HepG2 (cell line): ENCODE results near the gene DEDD2. TPM values are rescaled to one million over a fixed set of nuclear protein-coding genes. Genes with fewer than 3 reads are reported as not detected.
"Not testable (repeated sequence)": the region's sequence is repeated elsewhere in the genome, so short reads cannot be mapped to it uniquely, and the experiment has no call there.

Experiments used
- ATAC-seq: fragments of 200-7000 bp; cut with Tn5 transposase; 3 replicates; pipeline ENCODE4 v1.9.1; 2020; ENCODE audit warnings: mild to moderate bottlenecking, moderate library complexity
- BruUV-seq: library from RNA; stranded (reverse); fragments of 400-500 nt; replicated peaks from 2 replicates; lab custom pipeline; 2021; lab: Mats Ljungman, UMichigan
- CTCF ChIA-PET: fragments of 300-600 bp; formaldehyde crosslinking; extraction: SDS; loops from one replicate; lab custom pipeline; 2021; ENCODE audit warnings: low total read pairs, inconsistent platforms, low intra/inter-chr PET ratio; lab: Yijun Ruan, JAX
- POLR2A ChIA-PET: fragments of 350-600 bp; sonication (Branson Sonifier 250); formaldehyde crosslinking; loops from one replicate; lab custom pipeline; 2020; ENCODE audit warnings: antibody characterized with exemption, inconsistent platforms; lab: Yijun Ruan, JAX
- DNase-seq: peaks from one replicate; pipeline ENCODE4 v3.0.0-alpha.2; 2015; ENCODE audit warnings: low spot score
- FAIRE-seq: peaks from 3 replicates; lab custom pipeline; 2011; peaks lifted over from hg19 to GRCh38; lab: Jason Lieb, UNC
- H2AFZ ChIP-seq: one replicate; pipeline ENCODE4 v1.6.1; 2011; ENCODE audit warnings: low read length, inconsistent platforms
- H3K27ac ChIP-seq: fragments of 300-600 bp; 3 replicates; pipeline ENCODE4 v1.8.0; 2011; ENCODE audit warnings: mixed run types, mild to moderate bottlenecking, mixed read lengths, low read length, inconsistent platforms; ENCODE audit not compliant: insufficient read depth; ENCODE audit errors: extremely low read length
- H3K27me3 ChIP-seq, 2 experiments: fragments of 200-600 bp in 1 of 2; 2 replicates in 1 of 2; 3 replicates in 1 of 2; pipeline versions ENCODE4 v1.6.0 to v1.8.0; 2011; ENCODE audit warnings: low read length in 2 of 2, mild to moderate bottlenecking in 2 of 2, moderate library complexity in 2 of 2, inconsistent platforms in 1 of 2; ENCODE audit not compliant: insufficient read depth in 2 of 2, control insufficient read depth in 1 of 2
- H3K36me3 ChIP-seq, 2 experiments: fragments of 200-600 bp in 1 of 2; replicated peaks in 1 of 2; 2 replicates in 1 of 2; 3 replicates in 1 of 2; pipeline versions ENCODE4 v1.5.1 to v1.8.0; 2011; ENCODE audit warnings: low read length in 2 of 2, inconsistent platforms in 1 of 2; ENCODE audit not compliant: insufficient read depth in 2 of 2, control insufficient read depth in 1 of 2
- H3K4me1 ChIP-seq: 2 replicates; pipeline ENCODE4 v1.5.1; 2012; ENCODE audit warnings: low read length, inconsistent platforms; ENCODE audit not compliant: insufficient read depth
- H3K4me2 ChIP-seq: 2 replicates; pipeline ENCODE4 v1.6.0; 2011; ENCODE audit warnings: low read depth, low read length, inconsistent platforms
- H3K4me3 ChIP-seq, 3 experiments: fragments of 200-600 bp in 1 of 3; sonication (generic), shearing (Covaris generic) in 1 of 3; replicated peaks in 1 of 3; 2 replicates each; pipeline ENCODE4 v1.5.1; 2011 to 2016; ENCODE audit warnings: low read length in 3 of 3, inconsistent platforms in 2 of 3, low read depth in 2 of 3, mild to moderate bottlenecking in 2 of 3, control low read depth in 1 of 3, mixed read lengths in 1 of 3; ENCODE audit not compliant: insufficient read depth in 1 of 3
- H3K79me2 ChIP-seq: one replicate; pipeline ENCODE4 v1.6.1; 2011; ENCODE audit warnings: low read length, inconsistent platforms; ENCODE audit not compliant: insufficient read depth
- H3K9ac ChIP-seq: 2 replicates; pipeline ENCODE4 v1.6.0; 2011; ENCODE audit warnings: mild to moderate bottlenecking, low read depth, low read length, inconsistent platforms; ENCODE audit not compliant: insufficient read depth
- H3K9me3 ChIP-seq: 2 replicates; pipeline ENCODE4 v1.5.1; 2012; ENCODE audit warnings: mild to moderate bottlenecking, low read length
- H4K20me1 ChIP-seq: 2 replicates; pipeline ENCODE4 v1.6.0; 2011; ENCODE audit warnings: inconsistent platforms, mild to moderate bottlenecking, low read length, moderate library complexity; ENCODE audit not compliant: insufficient read depth
- ATM ChIP-seq: fragments of 450-650 bp; IDR thresholded peaks from 2 replicates; pipeline ENCODE4 v1.7.1; 2017; ENCODE audit warnings: mild to moderate bottlenecking, borderline replicate concordance
- CREM ChIP-seq, 2 experiments: sonication (generic) in 1 of 2; formaldehyde crosslinking in 1 of 2; IDR thresholded peaks; 2 replicates each; pipeline versions ENCODE4 v1.4.0 to v1.6.1; 2016 to 2020; ENCODE audit warnings: antibody characterized with exemption in 1 of 2, mild to moderate bottlenecking in 1 of 2, missing genetic modification reagents in 1 of 2
- HNF4G ChIP-seq, 2 experiments: sonication (generic) in 1 of 2; formaldehyde crosslinking in 1 of 2; IDR thresholded peaks; 2 replicates each; pipeline versions ENCODE4 v1.4.0 to v1.6.1; 2011 to 2020; ENCODE audit warnings: borderline replicate concordance in 2 of 2, low read depth in 2 of 2, mild to moderate bottlenecking in 2 of 2, low read length in 1 of 2, missing genetic modification reagents in 1 of 2, moderate library complexity in 1 of 2
- HOXD1 ChIP-seq: sonication (generic); formaldehyde crosslinking; IDR thresholded peaks from 2 replicates; pipeline ENCODE4 v1.5.0; 2020; ENCODE audit warnings: missing genetic modification reagents
- MEIS2 ChIP-seq: sonication (generic); formaldehyde crosslinking; IDR thresholded peaks from 2 replicates; pipeline ENCODE4 v1.9.0; 2021; ENCODE audit warnings: mild to moderate bottlenecking, missing genetic modification reagents
- NAIF1 ChIP-seq: sonication (generic); formaldehyde crosslinking; IDR thresholded peaks from 2 replicates; pipeline ENCODE4 v1.5.0; 2020; ENCODE audit warnings: mild to moderate bottlenecking, missing genetic modification reagents, borderline replicate concordance
- SYNCRIP ChIP-seq: fragments of 200-400 bp; formaldehyde crosslinking; IDR thresholded peaks from 2 replicates; pipeline ENCODE4 v1.6.1; 2018; ENCODE audit warnings: mild to moderate bottlenecking, low read depth, low read length; ENCODE audit not compliant: insufficient read depth
- ZNF121 ChIP-seq: sonication (generic); formaldehyde crosslinking; IDR thresholded peaks from 2 replicates; pipeline ENCODE4 v1.5.0; 2020; ENCODE audit warnings: mild to moderate bottlenecking, missing genetic modification reagents
- ZNF460 ChIP-seq: sonication (generic); formaldehyde crosslinking; IDR thresholded peaks from 2 replicates; pipeline ENCODE4 v1.5.1; 2020; ENCODE audit warnings: missing genetic modification reagents, mild to moderate bottlenecking, borderline replicate concordance
- ZNF777 ChIP-seq: sonication (generic); formaldehyde crosslinking; IDR thresholded peaks from 2 replicates; pipeline ENCODE4 v1.4.0; 2020; ENCODE audit warnings: missing genetic modification reagents
- ZSCAN25 ChIP-seq: sonication (generic); formaldehyde crosslinking; IDR thresholded peaks from 2 replicates; pipeline ENCODE4 v1.8.0; 2022; ENCODE audit warnings: mild to moderate bottlenecking, missing genetic modification reagents
- WGBS: methylation state at CpG from one replicate; pipeline ENCODE4 v1.1.6; 2017; ENCODE audit warnings: low lambda C conversion rate; 5-methylcytosine and 5-hydroxymethylcytosine counted together
- in situ Hi-C: cut with HindIII; loops from 2 replicates; pipeline ENCODE4 v1.10.0; 2017; ENCODE audit warnings: low pct_unique_long_range_greater_than_20kb; ENCODE audit not compliant: extremely low pct_ligation_motif_present
- intact Hi-C: fragments of 100-400 bp; cut with micrococcal nuclease; formaldehyde crosslinking; loops from one replicate; pipeline ENCODE4 v1.10.0; 2022; ENCODE audit not compliant: unreplicated experiment
- polyA plus RNA-seq, 8 experiments: library from polyadenylated mRNA; depleted of rRNA in 3 of 8; stranded (reverse) in 7 of 8; unstranded in 1 of 8; fragments of >200 nt; fragmentation: Illumina TruSeq in 4 of 8; extraction: Trizol in 4 of 8; gene quantifications; 2 replicates each; pipeline versions ENCODE4 v1.2.1 to v1.2.3, GENCODE V29; 2011 to 2016; ENCODE audit warnings: low read depth in 4 of 8, missing spikeins in 1 of 8, mixed read lengths in 1 of 8; ENCODE audit not compliant: insufficient read depth in 1 of 8
- total RNA-seq, 5 experiments: library from RNA; depleted of rRNA; stranded (reverse); fragments of >200 nt; fragmentation: Illumina TruSeq; extraction: Trizol; gene quantifications; 2 replicates each; pipeline ENCODE4 v1.2.3, GENCODE V29; 2016; ENCODE audit warnings: low read depth in 1 of 5
- TF ChIP-seq, protein P1 (sequence below): sonication (generic); formaldehyde crosslinking; IDR thresholded peaks from 2 replicates; pipeline ENCODE4 v1.5.0; 2020; ENCODE audit warnings: missing genetic modification reagents
- TF ChIP-seq, protein P2 (sequence below): sonication (generic); formaldehyde crosslinking; IDR thresholded peaks from 2 replicates; pipeline ENCODE4 v1.4.0; 2020; ENCODE audit warnings: missing genetic modification reagents

DEDD2 gene
- total and polyA plus RNA-seq, 2 of the 13 experiments (the other 11 are each of a cell fraction or from before 2014, with no cell fraction given) = 19.2 to 24.7 TPM

DNA sequence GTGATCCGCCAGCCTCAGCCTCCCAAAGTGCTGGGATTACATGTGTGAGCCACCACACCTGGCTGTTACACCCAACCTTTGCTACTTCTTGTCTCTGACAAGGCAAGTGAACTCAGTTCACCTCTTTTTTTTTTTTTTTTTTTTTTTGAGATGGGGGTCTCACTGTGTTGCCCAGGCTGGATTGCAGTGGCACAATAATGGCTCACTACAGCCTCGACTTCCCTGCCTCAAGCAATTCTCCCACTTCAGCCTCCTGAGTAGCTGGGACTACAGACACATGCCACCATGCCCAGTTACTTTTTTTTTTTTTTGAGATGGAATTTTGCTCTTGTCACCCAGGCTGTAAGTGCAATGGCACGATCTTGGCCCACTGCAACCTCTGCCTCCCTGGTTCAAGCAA, 40.4 kb upstream of the DEDD2 start:
- CTCF ChIA-PET, in situ Hi-C loops: not testable (repeated sequence)

DNA sequence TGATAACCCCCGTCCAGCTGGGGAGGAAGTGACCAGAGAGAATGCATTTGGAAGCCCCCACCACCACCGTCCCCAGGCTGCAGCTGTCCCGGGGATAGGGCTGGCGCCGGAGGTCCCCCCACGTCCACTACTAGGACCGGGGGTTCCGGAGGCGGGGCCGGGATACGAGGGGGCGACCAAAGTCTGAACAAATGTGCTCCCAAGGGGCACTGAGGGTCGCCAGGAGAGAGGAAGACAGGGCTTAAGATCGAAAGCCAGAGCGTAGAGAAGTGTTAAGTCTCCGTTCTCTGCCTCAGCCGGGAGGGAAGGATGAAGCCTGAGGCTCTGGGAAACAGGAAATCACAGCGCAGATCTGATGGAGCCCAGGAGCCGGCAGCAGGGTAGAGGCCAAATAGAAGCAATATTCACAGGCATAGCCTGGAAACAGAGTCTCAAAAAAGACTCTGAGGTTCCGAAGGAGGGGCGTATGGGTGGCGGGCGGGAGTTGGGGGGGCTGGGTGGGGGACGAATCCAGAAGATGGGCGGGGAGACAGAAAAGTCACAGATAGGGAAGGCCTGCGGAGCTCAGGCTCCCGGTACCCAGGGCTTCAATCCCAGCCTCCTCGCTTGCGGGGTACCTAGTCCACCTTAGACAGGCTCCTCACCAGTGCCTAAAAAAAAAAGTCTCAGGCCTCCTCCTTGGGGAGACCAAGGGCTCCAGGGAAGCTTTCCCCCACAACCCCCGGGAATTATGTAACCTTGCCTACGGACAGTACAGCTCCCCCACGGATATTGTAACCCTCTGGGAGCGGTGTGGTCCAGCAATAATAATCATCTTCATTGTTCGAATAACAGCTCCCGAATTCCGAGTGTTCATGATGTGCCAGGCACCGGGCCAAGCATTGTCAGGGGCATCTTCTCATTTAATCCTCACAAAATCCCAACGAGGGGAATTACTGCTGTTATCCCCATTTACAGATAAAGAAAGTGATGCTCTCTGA, 38.6 kb upstream of the DEDD2 start:
- Histone ChIP-seq H3K36me3 (peaks cover 0 to 6% of the 10 kb centered on the region in 2 experiments; a peak in 1 of 5 replicates), H3K4me1 (peaks cover 55% of the 10 kb centered on the region), H3K4me3 (peak overlapping the region; percentile 64 to 99 (median 94)), H3K27me3 (no peaks in the 10 kb centered on the region; a peak in 1 of 5 replicates), H3K27ac (peak overlapping the region; percentile 51), H3K4me2 (peak overlapping the region; percentile 93), H4K20me1 (peaks cover 21% of the 10 kb centered on the region), H3K9me3 (no peaks in the 10 kb centered on the region), H3K9ac (peak overlapping the region; percentile 59; the same call in 1 of the 2 replicates), H3K79me2 (peaks cover 30% of the 10 kb centered on the region), H2AFZ (peak overlapping the region; percentile 15)
- in situ Hi-C loops (no loop called here), intact Hi-C loops (loop anchor here (1.0 kb wide), 1 partner anchor 12 kb away; no protein-coding TSS in a partner anchor)
- CTCF ChIA-PET = interaction anchor here (1.0 kb wide), 1 partner anchor 34 kb away, joined by 3 read pairs; no protein-coding TSS in a partner anchor
- 2% methylated on average over 23 of the region's 38 CpGs for WGBS
- DNase-seq = no peak
- no peak for FAIRE-seq
- peak; percentile 29 for ATAC-seq
- POLR2A ChIA-PET = interaction anchor here (0.6 to 2.5 kb wide), 6 partner anchors 9 to 39 kb away, joined by 3 to 14 read pairs (median 12); partner anchors contain the start of gene GSK3A
- no TSS peak for BruUV-seq
- TF ChIP-seq SYNCRIP (no peak), ZSCAN25 (CRISPR knock-in tag) (no peak), NAIF1 (CRISPR knock-in tag) (no peak), ZNF777 (no peak), CREM (IDR thresholded peaks at IDR 0.05) (no peak), CREM (CRISPR knock-in tag; IDR thresholded peaks at IDR 0.05) (no peak), HNF4G (IDR thresholded peaks at IDR 0.05; ENCODE audit: borderline replicate concordance, low read depth, low read length) (no peak), HNF4G (CRISPR knock-in tag; IDR thresholded peaks at IDR 0.05; ENCODE audit: borderline replicate concordance, low read depth) (no peak), HOXD1 (CRISPR knock-in tag) (no peak), ATM (no peak), MEIS2 (no peak)
- TF ChIP-seq, protein P1, sequence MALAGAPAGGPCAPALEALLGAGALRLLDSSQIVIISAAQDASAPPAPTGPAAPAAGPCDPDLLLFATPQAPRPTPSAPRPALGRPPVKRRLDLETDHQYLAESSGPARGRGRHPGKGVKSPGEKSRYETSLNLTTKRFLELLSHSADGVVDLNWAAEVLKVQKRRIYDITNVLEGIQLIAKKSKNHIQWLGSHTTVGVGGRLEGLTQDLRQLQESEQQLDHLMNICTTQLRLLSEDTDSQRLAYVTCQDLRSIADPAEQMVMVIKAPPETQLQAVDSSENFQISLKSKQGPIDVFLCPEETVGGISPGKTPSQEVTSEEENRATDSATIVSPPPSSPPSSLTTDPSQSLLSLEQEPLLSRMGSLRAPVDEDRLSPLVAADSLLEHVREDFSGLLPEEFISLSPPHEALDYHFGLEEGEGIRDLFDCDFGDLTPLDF (CRISPR knock-in tag) = no peak
- TF ChIP-seq, protein P2, sequence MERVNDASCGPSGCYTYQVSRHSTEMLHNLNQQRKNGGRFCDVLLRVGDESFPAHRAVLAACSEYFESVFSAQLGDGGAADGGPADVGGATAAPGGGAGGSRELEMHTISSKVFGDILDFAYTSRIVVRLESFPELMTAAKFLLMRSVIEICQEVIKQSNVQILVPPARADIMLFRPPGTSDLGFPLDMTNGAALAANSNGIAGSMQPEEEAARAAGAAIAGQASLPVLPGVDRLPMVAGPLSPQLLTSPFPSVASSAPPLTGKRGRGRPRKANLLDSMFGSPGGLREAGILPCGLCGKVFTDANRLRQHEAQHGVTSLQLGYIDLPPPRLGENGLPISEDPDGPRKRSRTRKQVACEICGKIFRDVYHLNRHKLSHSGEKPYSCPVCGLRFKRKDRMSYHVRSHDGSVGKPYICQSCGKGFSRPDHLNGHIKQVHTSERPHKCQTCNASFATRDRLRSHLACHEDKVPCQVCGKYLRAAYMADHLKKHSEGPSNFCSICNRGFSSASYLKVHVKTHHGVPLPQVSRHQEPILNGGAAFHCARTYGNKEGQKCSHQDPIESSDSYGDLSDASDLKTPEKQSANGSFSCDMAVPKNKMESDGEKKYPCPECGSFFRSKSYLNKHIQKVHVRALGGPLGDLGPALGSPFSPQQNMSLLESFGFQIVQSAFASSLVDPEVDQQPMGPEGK = peak; percentile 72

More for the DNA sequence above, 40.4 kb upstream of the DEDD2 start:
- WGBS = 70% methylated on average over 3 of the region's 3 CpGs
- H3K27me3 ChIP-seq, FAIRE-seq, BruUV-seq, H3K27ac ChIP-seq, intact Hi-C loops, H4K20me1 ChIP-seq, ATAC-seq, H3K4me3 ChIP-seq, DNase-seq, H3K9ac ChIP-seq, H3K9me3 ChIP-seq, H3K4me2 ChIP-seq, H3K36me3 ChIP-seq, H2AFZ ChIP-seq: not testable (repeated sequence)
- POLR2A ChIA-PET = interaction anchor here (1.3 kb wide), 1 partner anchor 22 kb away, joined by 3 read pairs; no protein-coding TSS in a partner anchor
- Histone ChIP-seq H3K79me2 (peaks cover 14% of the 10 kb centered on the region), H3K4me1 (peaks cover 40% of the 10 kb centered on the region)
- TF ChIP-seq ZNF460 (CRISPR knock-in tag) = peak; percentile 56
- 0 out of 2 replicates have a peak, but pooled peaks have one; percentile 29 for TF ChIP-seq ZNF121 (CRISPR knock-in tag)
